OCI-LY7 (cell line): ENCODE data around the gene DNAH3. TPM values are rescaled to one million over a fixed set of nuclear protein-coding genes. Genes with fewer than 3 reads are reported as not detected.

Experiments
- BruUV-seq: library from RNA; stranded (reverse); fragments of 400-500 nt; replicated peaks from 2 replicates; lab custom pipeline; 2021; lab: Mats Ljungman, UMichigan
- CTCF ChIA-PET: fragments of 300-600 bp; sonication (Branson Sonifier 250); formaldehyde crosslinking; loops from one replicate; lab custom pipeline; 2022; ENCODE audit warnings: antibody characterized with exemption; ENCODE audit not compliant: unreplicated experiment; lab: Charles Lee
- POLR2A ChIA-PET: fragments of 300-600 bp; sonication (Branson Sonifier 250); formaldehyde crosslinking; loops from one replicate; lab custom pipeline; 2022; ENCODE audit warnings: antibody characterized with exemption; lab: Charles Lee
- DNase-seq: peaks from one replicate; pipeline ENCODE4 v3.0.0-alpha.2; 2015; ENCODE audit warnings: low spot score
- H2AFZ ChIP-seq: fragments of 200-600 bp; sonication (generic), shearing (Covaris generic); 2 replicates; pipeline ENCODE4 v1.6.1; 2014; ENCODE audit warnings: mild to moderate bottlenecking, antibody characterized with exemption, low read length, moderate library complexity
- H3K27ac ChIP-seq: fragments of 200-600 bp; sonication (generic); 2 replicates; pipeline ENCODE4 v1.5.1; 2014; ENCODE audit warnings: mixed run types, low read depth, mild to moderate bottlenecking, moderate library complexity, low read length, inconsistent platforms; ENCODE audit not compliant: poor library complexity, severe bottlenecking
- H3K36me3 ChIP-seq: fragments of 200-600 bp; sonication (generic); 2 replicates; pipeline ENCODE4 v1.6.1; 2014; ENCODE audit warnings: mild to moderate bottlenecking, antibody characterized with exemption, low read length, moderate library complexity, mixed read lengths; ENCODE audit not compliant: insufficient read depth
- H3K4me1 ChIP-seq: fragments of 200-600 bp; sonication (generic); 2 replicates; pipeline ENCODE4 v1.5.1; 2014; ENCODE audit warnings: mild to moderate bottlenecking, low read length; ENCODE audit not compliant: insufficient read depth, poor library complexity, severe bottlenecking
- H3K4me2 ChIP-seq: fragments of 200-600 bp; sonication (generic); 2 replicates; pipeline ENCODE4 v1.6.1; 2014; ENCODE audit warnings: mild to moderate bottlenecking, low read length
- H3K4me3 ChIP-seq: fragments of 200-600 bp; sonication (generic); 2 replicates; pipeline ENCODE4 v1.5.1; 2014; ENCODE audit warnings: mild to moderate bottlenecking, low read depth, low read length; ENCODE audit not compliant: poor library complexity, severe bottlenecking
- H3K79me2 ChIP-seq: fragments of 200-600 bp; sonication (generic); 2 replicates; pipeline ENCODE4 v1.6.1; 2016; ENCODE audit warnings: low read depth, mild to moderate bottlenecking, low read length, moderate library complexity, mixed read lengths; ENCODE audit not compliant: insufficient read depth
- H3K9me2 ChIP-seq: fragments of 200-600 bp; sonication (generic); 2 replicates; pipeline ENCODE4 v1.6.1; 2016; ENCODE audit warnings: mild to moderate bottlenecking, low read length, mixed read lengths; ENCODE audit not compliant: insufficient read depth
- H3K9me3 ChIP-seq: fragments of 200-600 bp; sonication (generic); 2 replicates; pipeline ENCODE4 v1.6.1; 2014; ENCODE audit warnings: mild to moderate bottlenecking, mixed run types, low read length, mixed read lengths
- H4K20me1 ChIP-seq: fragments of 200-600 bp; sonication (generic); 2 replicates; pipeline ENCODE4 v1.6.1; 2014; ENCODE audit warnings: mild to moderate bottlenecking, antibody characterized with exemption, low read length, moderate library complexity, mixed read lengths; ENCODE audit not compliant: insufficient read depth
- CTCF ChIP-seq: fragments of 200-600 bp; sonication (generic); conservative IDR thresholded peaks from 2 replicates; pipeline ENCODE4 v1.5.1; 2014; ENCODE audit warnings: mild to moderate bottlenecking, antibody characterized with exemption, low read length, moderate library complexity, mixed read lengths
- EZH2phosphoT487 ChIP-seq: fragments of 200-600 bp; sonication (generic); IDR thresholded peaks from 2 replicates; pipeline ENCODE4 v1.6.1; 2018; ENCODE audit warnings: low read depth, borderline replicate concordance, mild to moderate bottlenecking, mixed run types, antibody characterized with exemption, low read length, moderate library complexity, mixed read lengths
- intact Hi-C: fragments of 100-400 bp; cut with micrococcal nuclease; formaldehyde crosslinking; loops from one replicate; pipeline ENCODE4 v1.10.0; 2022; ENCODE audit not compliant: unreplicated experiment
- total RNA-seq, 2 experiments: library from RNA; depleted of rRNA in 1 of 2; stranded (reverse); fragments of >200 nt in 1 of 2; shearing (Covaris generic) in 1 of 2; gene quantifications; 2 replicates each; pipeline ENCODE4 v1.2.3, GENCODE V29; 2014 to 2022

The DNAH3 gene
- total RNA-seq, 2 experiments from 2014 or later, result not detected

- POLR2A ChIA-PET, result interaction anchor here (0.5 kb wide), 1 partner anchor 73 kb away, joined by 4 read pairs; no protein-coding TSS in a partner anchor
Observed at GRCh38 chr16:21084631-21085225, 65.9 kb downstream of the DNAH3 start.

GRCh38 chr16:21083729-21084268 is 66.8 kb downstream of the DNAH3 start:
- intact Hi-C loops, result loop anchor here (1.0 to 2.0 kb wide), 2 partner anchors 233 to 285 kb away; no protein-coding TSS in a partner anchor
- Histone ChIP-seq H3K9me3 (no peaks in the 10 kb centered on the region), H4K20me1 (no peaks in the 10 kb centered on the region), H3K27ac (no peak overlapping the region), H3K36me3 (no peaks in the 10 kb centered on the region), H3K4me3 (no peak overlapping the region), H3K9me2 (no peaks in the 10 kb centered on the region), H2AFZ (no peak overlapping the region), H3K4me1 (no peaks in the 10 kb centered on the region), H3K4me2 (no peak overlapping the region), H3K79me2 (no peaks in the 10 kb centered on the region)
- BruUV-seq, result no TSS peak
- ChIA-PET CTCF (no interaction called here), POLR2A (interaction anchor here (0.5 kb wide), 1 partner anchor 74 kb away, joined by 4 read pairs; no protein-coding TSS in a partner anchor)
- peak; percentile 51 for DNase-seq
- peak; percentile 86 for TF ChIP-seq CTCF
- TF ChIP-seq EZH2phosphoT487, result no peak

More at GRCh38 chr16:21084631-21085225, 65.9 kb downstream of the DNAH3 start:
- Histone ChIP-seq H3K36me3 (no peaks in the 10 kb centered on the region), H3K9me3 (no peaks in the 10 kb centered on the region), H2AFZ (no peak overlapping the region), H3K79me2 (no peaks in the 10 kb centered on the region), H3K9me2 (no peaks in the 10 kb centered on the region), H3K27ac (no peak overlapping the region), H3K4me2 (no peak overlapping the region), H3K4me1 (no peaks in the 10 kb centered on the region), H3K4me3 (no peak overlapping the region), H4K20me1 (no peaks in the 10 kb centered on the region)
- CTCF ChIA-PET, result no interaction called here
- no peak for TF ChIP-seq EZH2phosphoT487
- TF ChIP-seq CTCF, result no peak
- intact Hi-C loops, result loop anchor here (1.0 to 2.0 kb wide), 2 partner anchors 234 to 286 kb away; no protein-coding TSS in a partner anchor
- DNase-seq, result no peak
- no TSS peak for BruUV-seq

- Histone ChIP-seq H3K4me3 (no peak overlapping the region), H3K27ac (no peak overlapping the region), H3K9me3 (no peaks in the 10 kb centered on the region), H3K4me1 (no peaks in the 10 kb centered on the region), H3K79me2 (no peaks in the 10 kb centered on the region), H3K9me2 (no peaks in the 10 kb centered on the region), H3K4me2 (no peak overlapping the region), H3K36me3 (no peaks in the 10 kb centered on the region), H2AFZ (no peak overlapping the region), H4K20me1 (no peaks in the 10 kb centered on the region)
- no peak for TF ChIP-seq EZH2phosphoT487
- TF ChIP-seq CTCF, result no peak
- CTCF ChIA-PET, result no interaction called here
- no TSS peak for BruUV-seq
- DNase-seq, result no peak
- POLR2A ChIA-PET, result interaction anchor here (0.6 kb wide), 1 partner anchor 172 kb away, joined by 5 read pairs; no protein-coding TSS in a partner anchor
- intact Hi-C loops, result no loop called here
Observed at GRCh38 chr16:21081329-21081728, 69.3 kb downstream of the DNAH3 start.
